PC-9 (cell line): Measurements from ENCODE around the gene XPO5. TPM values are rescaled to one million over a fixed set of nuclear protein-coding genes. Genes with fewer than 3 reads are reported as not detected.
"Not testable (repeated sequence)": the region's sequence is repeated elsewhere in the genome, so short reads cannot be mapped to it uniquely, and the experiment has no call there.

Experiments
- BruUV-seq: library from RNA; stranded (reverse); fragments of 400-500 nt; replicated peaks from 2 replicates; lab custom pipeline; 2021; lab: Mats Ljungman, UMichigan
- CTCF ChIA-PET: fragments of 300-600 bp; sonication (Branson Sonifier 250); formaldehyde crosslinking; loops from one replicate; lab custom pipeline; 2022; ENCODE audit warnings: antibody characterized with exemption; lab: Charles Lee
- POLR2A ChIA-PET: fragments of 300-600 bp; sonication (Branson Sonifier 250); formaldehyde crosslinking; loops from one replicate; lab custom pipeline; 2022; ENCODE audit warnings: antibody characterized with exemption; ENCODE audit not compliant: unreplicated experiment; lab: Charles Lee
- DNase-seq, 2 experiments: peaks; one replicate each; pipeline versions ENCODE4 v3.0.0 to v3.0.0-alpha.2; 2015 to 2022; ENCODE audit warnings: mixed read lengths in 1 of 2
- H2AFZ ChIP-seq: fragments of 200-600 bp; sonication (generic); 2 replicates; pipeline ENCODE4 v1.8.1; 2017; ENCODE audit warnings: antibody characterized with exemption
- H3F3A ChIP-seq: fragments of 200-600 bp; sonication (generic); 2 replicates; pipeline ENCODE4 v1.8.1; 2017; ENCODE audit warnings: antibody characterized with exemption, mild to moderate bottlenecking, low read depth; ENCODE audit not compliant: insufficient read depth
- H3K27ac ChIP-seq: fragments of 200-600 bp; sonication (generic); 2 replicates; pipeline ENCODE4 v1.6.1; 2016; ENCODE audit warnings: mixed run types
- H3K27me3 ChIP-seq: fragments of 200-600 bp; sonication (generic); 2 replicates; pipeline ENCODE4 v1.6.1; 2016; ENCODE audit warnings: low read depth, mixed run types; ENCODE audit not compliant: insufficient read depth
- H3K36me3 ChIP-seq: fragments of 200-600 bp; sonication (generic); 2 replicates; pipeline ENCODE4 v1.6.1; 2016; ENCODE audit warnings: low read depth, mixed run types
- H3K4me1 ChIP-seq: fragments of 200-600 bp; sonication (generic); replicated peaks from 2 replicates; pipeline ENCODE4 v1.6.1; 2016; ENCODE audit warnings: mixed run types; ENCODE audit not compliant: insufficient read depth
- H3K4me2 ChIP-seq: fragments of 200-600 bp; sonication (generic); 2 replicates; pipeline ENCODE4 v1.6.1; 2017; ENCODE audit warnings: mixed run types
- H3K4me3 ChIP-seq: fragments of 200-600 bp; sonication (generic); 2 replicates; pipeline ENCODE4 v1.6.1; 2016; ENCODE audit warnings: mixed run types
- H3K79me2 ChIP-seq: fragments of 200-600 bp; sonication (generic); 2 replicates; pipeline ENCODE4 v1.6.1; 2017; ENCODE audit warnings: low read depth, mixed run types
- H3K9me2 ChIP-seq: fragments of 200-600 bp; sonication (generic); 2 replicates; pipeline ENCODE4 v1.8.1; 2017; ENCODE audit warnings: mild to moderate bottlenecking; ENCODE audit not compliant: insufficient read depth
- H3K9me3 ChIP-seq: fragments of 200-600 bp; sonication (generic); 2 replicates; pipeline ENCODE4 v1.8.1; 2016; ENCODE audit warnings: low read depth; ENCODE audit not compliant: insufficient read depth
- H4K20me1 ChIP-seq: fragments of 200-600 bp; sonication (generic); 2 replicates; pipeline ENCODE4 v1.8.1; 2017; ENCODE audit not compliant: insufficient read depth
- CTCF ChIP-seq: fragments of 200-600 bp; sonication (generic); conservative IDR thresholded peaks from 2 replicates; pipeline ENCODE4 v1.6.1; 2017; ENCODE audit warnings: mixed run types, antibody characterized with exemption, mild to moderate bottlenecking, moderate library complexity
- EZH2 ChIP-seq: fragments of 200-600 bp; sonication (generic); IDR thresholded peaks from 2 replicates; pipeline ENCODE4 v1.8.0; 2017; ENCODE audit warnings: antibody characterized with exemption, low read depth
- intact Hi-C: fragments of 100-400 bp; cut with micrococcal nuclease; formaldehyde crosslinking; loops from one replicate; pipeline ENCODE4 v1.10.0; 2022; ENCODE audit not compliant: unreplicated experiment
- total RNA-seq: library from RNA; stranded (reverse); gene quantifications from 2 replicates; pipeline ENCODE4 v1.2.3, GENCODE V29; 2021

Gene XPO5
- total RNA-seq, 1 experiment from 2014 or later = 36.1 TPM

DNA sequence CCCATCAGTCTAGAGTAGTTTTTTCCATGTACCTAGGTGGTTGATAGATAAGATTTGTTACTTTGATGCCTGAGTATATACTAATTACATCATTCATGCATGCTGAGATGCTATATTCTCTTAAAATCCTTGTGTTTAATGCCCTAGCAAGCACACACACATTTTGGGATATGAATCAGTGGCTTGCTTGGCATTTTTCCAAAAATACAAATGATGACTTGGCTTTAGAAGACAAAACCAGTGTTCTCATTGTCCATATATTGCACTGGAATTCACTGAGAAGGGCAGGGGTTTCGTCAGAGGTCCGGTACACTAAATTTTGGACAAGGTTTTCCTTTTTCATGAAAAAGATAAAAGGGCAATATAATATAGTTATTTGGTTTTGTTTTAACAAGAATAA lies 28.3 kb upstream of the XPO5 start:
- Histone ChIP-seq H3K4me2 (no peak overlapping the region), H3K36me3 (no peaks in the 10 kb centered on the region)

GRCh38 chr6:43600595-43600994 lies 24.8 kb upstream of the XPO5 start:
- Histone ChIP-seq H3K9me2 (no peaks in the 10 kb centered on the region), H3K4me3 (no peak overlapping the region), H3K9me3 (no peaks in the 10 kb centered on the region), H3K4me2 (no peak overlapping the region), H2AFZ (no peak overlapping the region), H4K20me1 (no peaks in the 10 kb centered on the region), H3K36me3 (no peaks in the 10 kb centered on the region), H3K27ac (no peak overlapping the region), H3K4me1 (no peaks in the 10 kb centered on the region), H3K27me3 (no peaks in the 10 kb centered on the region), H3K79me2 (no peaks in the 10 kb centered on the region), H3F3A (0 out of 2 replicates have a peak, but pooled peaks cover 9% of the 10 kb centered on the region)
- BruUV-seq = no TSS peak
- intact Hi-C loops = no loop called here
- CTCF ChIA-PET = interaction anchor here (0.6 kb wide), 1 partner anchor 732 kb away, joined by 3 read pairs; no protein-coding TSS in a partner anchor
- DNase-seq = no peak
- TF ChIP-seq EZH2 (no peak), CTCF (no peak)
- POLR2A ChIA-PET = no interaction called here

More for the DNA sequence above, 28.3 kb upstream of the XPO5 start:
- ChIA-PET POLR2A (no interaction called here), CTCF (no interaction called here)
- Histone ChIP-seq H3K27me3 (no peaks in the 10 kb centered on the region), H3K4me3 (no peak overlapping the region), H3K79me2 (no peaks in the 10 kb centered on the region), H3K4me1 (no peaks in the 10 kb centered on the region), H3K9me3 (no peaks in the 10 kb centered on the region), H3K27ac (no peak overlapping the region), H3F3A (peaks cover 29% of the 10 kb centered on the region; the same call in 1 of the 2 replicates), H3K9me2 (no peaks in the 10 kb centered on the region), H4K20me1 (no peaks in the 10 kb centered on the region), H2AFZ (no peak overlapping the region)
- intact Hi-C loops = no loop called here
- no TSS peak for BruUV-seq
- TF ChIP-seq CTCF = no peak
- TF ChIP-seq EZH2 = no peak
- no peak for DNase-seq

- no peak for DNase-seq
- no peak for TF ChIP-seq CTCF
- no peak for TF ChIP-seq EZH2
- H3F3A ChIP-seq = 0 out of 2 replicates have a peak, but pooled peaks cover 4% of the 10 kb centered on the region
- no peak overlapping the region for H3K4me2 ChIP-seq
- H4K20me1 ChIP-seq = no peaks in the 10 kb centered on the region
- BruUV-seq = no TSS peak
- no peaks in the 10 kb centered on the region for H3K27me3 ChIP-seq
- CTCF ChIA-PET = interaction anchor here (0.9 kb wide), 1 partner anchor 73 kb away, joined by 4 read pairs; no protein-coding TSS in a partner anchor
- POLR2A ChIA-PET = no interaction called here
- intact Hi-C loops = no loop called here
- no peaks in the 10 kb centered on the region for H3K79me2 ChIP-seq
- H3K36me3 ChIP-seq = no peaks in the 10 kb centered on the region
- H3K27ac ChIP-seq = no peak overlapping the region
- H3K4me1 ChIP-seq = no peaks in the 10 kb centered on the region
- no peaks in the 10 kb centered on the region for H3K9me2 ChIP-seq
- H3K4me3 ChIP-seq = no peak overlapping the region
- no peak overlapping the region for H2AFZ ChIP-seq
- H3K9me3 ChIP-seq = no peaks in the 10 kb centered on the region
Measured at GRCh38 chr6:43593938-43594337, 18.1 kb upstream of the XPO5 start.

GRCh38 chr6:43589564-43589963 lies 13.7 kb upstream of the XPO5 start:
- H3K27me3 ChIP-seq, H3K4me2 ChIP-seq, H3K4me3 ChIP-seq, DNase-seq, intact Hi-C loops, H3K36me3 ChIP-seq, H3K79me2 ChIP-seq, H3K4me1 ChIP-seq, POLR2A ChIA-PET, H3K27ac ChIP-seq, CTCF ChIA-PET, H4K20me1 ChIP-seq, BruUV-seq, H3K9me3 ChIP-seq, H3F3A ChIP-seq, H2AFZ ChIP-seq, H3K9me2 ChIP-seq: not testable (repeated sequence)
